Stimulated activated CD8-positive, alpha-beta memory T cell treated with anti-CD3 and anti-CD28 coated beads, Interleukin-7, amount 100 ng/mL, for 48 hours (primary cell): Measurements from ENCODE around the gene EIF2S3.
"Not testable (repeated sequence)": the region's sequence is repeated elsewhere in the genome, so short reads cannot be mapped to it uniquely, and the experiment has no call there.

Experiments used
- DNase-seq, 2 donors: peaks; one replicate each; pipeline ENCODE4 v3.0.0-alpha.2; 2020; ENCODE audit warnings: low read depth in 1 of 2; ENCODE audit errors: extremely low read depth in 1 of 2

EIF2S3 gene

GRCh38 chrX:24054182-24055042 lies at the start of gene EIF2S3:
TSS of gene EIF2S3 (plus strand) at chrX:24054956. CDS start at chrX:24054969, 13 bp downstream.
- peak; percentile 70 to 82 for DNase-seq

DNA sequence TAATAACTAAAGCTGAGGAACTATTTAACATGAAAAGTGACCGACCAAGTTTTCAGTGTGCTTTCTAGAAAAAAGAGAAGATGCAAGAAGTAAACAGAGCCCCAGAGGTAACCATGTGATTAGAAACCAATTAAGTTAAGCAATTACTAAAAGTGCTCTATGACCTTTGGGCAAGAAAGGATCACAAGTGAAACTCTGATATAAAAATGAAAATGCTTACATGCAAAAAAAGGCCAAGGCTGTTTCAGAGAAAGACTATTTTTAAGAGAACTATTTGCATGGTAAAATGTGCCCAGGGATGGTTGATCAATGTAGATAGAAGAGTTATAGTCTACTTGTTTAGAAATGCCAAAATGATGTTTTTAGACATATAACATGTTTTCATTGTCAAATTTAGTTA lies 49.7 kb upstream of the EIF2S3 start:
- no peak for DNase-seq

- no peak for DNase-seq
Observed at GRCh38 chrX:24005867-24006266, 48.9 kb upstream of the EIF2S3 start.

DNA sequence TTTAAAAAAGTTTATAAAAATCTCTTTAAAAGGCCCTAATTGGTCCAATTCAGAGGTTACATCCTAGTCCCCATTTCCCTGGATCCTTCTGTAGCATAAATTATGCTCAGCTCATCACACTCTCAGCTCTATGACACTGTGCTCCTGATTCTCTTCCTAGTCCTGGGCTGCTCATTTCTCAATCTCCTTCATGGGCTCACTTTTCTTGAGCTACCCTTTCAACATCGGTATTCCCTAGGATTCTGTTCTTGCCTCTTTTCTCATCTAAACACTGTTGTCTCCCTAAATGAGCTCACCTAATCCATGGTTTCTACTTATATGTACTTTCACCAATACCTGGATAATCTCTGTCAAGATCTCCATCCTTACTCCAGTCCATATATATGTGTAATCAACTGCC lies 42.5 kb upstream of the EIF2S3 start:
- DNase-seq: no peak

DNA sequence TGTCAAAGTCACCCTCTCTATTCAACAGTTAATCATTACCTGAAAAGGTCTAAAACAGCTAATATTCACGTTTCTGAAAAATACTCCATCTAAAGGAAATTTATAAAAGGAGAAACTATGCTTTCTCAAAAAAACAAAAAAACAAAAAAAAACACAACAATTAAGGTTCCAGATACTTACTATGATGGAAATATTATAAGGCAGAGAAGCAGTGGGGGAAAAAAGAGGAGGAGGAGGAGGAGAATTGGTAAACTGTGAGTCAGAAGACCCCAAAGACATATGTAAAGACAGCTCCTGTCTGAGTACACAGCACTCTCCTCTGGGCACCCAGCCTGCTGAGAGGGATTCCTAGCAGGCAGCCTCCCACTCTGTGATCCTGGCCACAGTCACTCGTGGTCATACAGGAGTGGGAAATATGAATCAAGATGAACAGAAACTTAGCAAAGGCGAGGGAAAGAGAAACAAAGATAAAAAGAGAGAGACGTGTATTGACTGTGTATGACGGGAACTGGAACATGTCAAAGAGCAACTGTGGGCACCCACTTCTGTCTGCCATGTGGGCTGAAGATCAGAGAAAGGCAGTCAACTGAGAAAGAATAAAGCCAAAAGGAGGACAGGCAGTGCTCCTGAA lies 40.3 kb upstream of the EIF2S3 start:
- DNase-seq: peak; percentile 7 to 55

DNA sequence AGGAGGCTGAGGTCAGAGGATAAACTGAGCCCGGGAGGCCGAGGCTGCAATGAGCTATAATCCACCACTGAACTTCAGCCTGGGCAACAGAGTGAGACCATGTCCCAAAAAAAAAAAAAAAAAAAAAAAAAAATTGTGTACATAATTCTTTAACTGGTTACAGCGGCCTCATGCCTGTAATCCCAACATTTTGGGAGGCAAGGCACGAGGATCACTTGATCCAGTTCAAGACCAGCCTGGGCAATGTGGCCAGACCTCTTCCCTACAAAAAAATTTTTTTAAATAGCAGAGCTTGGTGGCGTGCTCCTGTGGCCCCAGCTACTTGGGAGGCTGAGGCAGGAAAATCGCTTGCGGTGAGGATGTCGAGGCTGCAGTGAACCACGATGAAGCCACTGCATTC lies 37.1 kb upstream of the EIF2S3 start:
- no peak for DNase-seq

GRCh38 chrX:24018809-24019208 lies 35.9 kb upstream of the EIF2S3 start:
- DNase-seq: no peak

DNA sequence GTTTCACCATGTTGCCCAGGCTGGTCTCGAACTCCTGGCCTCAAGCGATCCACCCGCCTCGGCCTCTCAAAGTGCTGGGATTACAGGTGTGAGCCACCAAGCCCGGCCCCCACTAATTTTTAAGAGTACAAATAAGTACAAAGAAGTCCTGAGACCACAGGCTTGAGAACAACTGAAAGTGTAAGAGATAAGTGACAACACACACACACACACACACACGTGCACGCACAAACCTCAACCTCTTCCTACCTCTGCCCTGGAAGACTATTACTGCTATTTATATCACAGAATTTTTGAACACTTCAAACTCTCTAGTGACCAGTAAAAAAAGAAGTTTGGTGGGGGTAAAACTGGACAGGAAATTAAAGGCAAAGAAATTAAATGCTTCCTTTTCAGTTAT lies 35.3 kb upstream of the EIF2S3 start:
- no peak for DNase-seq

DNA sequence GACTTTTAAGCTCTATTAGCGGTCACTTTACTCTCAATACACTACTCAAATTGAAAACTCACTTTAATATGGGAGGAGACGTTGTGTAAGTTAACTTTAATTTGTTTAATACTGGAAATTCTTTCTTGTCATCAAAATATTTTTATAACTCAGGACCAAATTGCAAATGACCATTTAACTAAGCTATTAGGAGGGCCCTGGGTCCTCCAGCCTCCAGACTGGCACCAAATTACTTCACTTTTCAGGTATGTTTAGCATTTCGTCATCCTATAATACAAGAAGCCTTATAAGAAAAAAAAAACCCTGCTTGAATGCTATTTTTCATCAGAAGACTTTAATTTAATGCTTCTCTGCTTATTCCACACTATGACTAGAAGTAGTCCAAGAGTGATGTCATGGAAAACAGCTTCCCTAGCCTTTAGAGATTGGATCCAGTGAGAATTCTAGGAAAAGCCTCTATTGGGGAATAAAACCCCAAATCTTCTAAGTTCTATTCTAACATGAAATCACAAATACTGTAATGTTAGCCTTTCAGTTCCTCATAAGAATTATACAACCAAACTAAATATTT lies 34.4 kb upstream of the EIF2S3 start:
- DNase-seq: no peak

DNA sequence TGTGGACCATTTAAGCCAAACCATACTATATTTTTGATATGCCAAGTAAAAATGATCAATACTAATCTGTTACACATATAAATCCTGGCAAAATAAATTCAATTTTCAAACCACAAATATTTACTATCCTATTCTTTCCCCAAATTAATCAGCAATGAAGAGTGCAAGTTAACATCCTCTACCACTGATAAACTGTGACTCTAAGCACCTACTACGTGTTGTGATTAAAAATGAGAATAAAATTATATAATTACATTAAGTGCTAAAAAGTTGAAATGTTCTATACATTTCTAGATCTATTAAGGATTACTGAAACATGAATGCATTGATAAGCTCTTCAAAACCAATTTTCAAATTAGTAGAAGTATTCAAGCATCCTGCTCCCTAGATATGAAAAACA lies 31.2 kb upstream of the EIF2S3 start:
- no peak for DNase-seq

GRCh38 chrX:24023972-24024669 lies 30.6 kb upstream of the EIF2S3 start:
- no peak for DNase-seq

- DNase-seq: peak; percentile 71 to 74
Observed at GRCh38 chrX:24024819-24025740, 29.7 kb upstream of the EIF2S3 start.

GRCh38 chrX:24025741-24026403 lies 28.9 kb upstream of the EIF2S3 start:
- DNase-seq: no peak

GRCh38 chrX:24026432-24026831 lies 28.3 kb upstream of the EIF2S3 start:
- no peak for DNase-seq

DNA sequence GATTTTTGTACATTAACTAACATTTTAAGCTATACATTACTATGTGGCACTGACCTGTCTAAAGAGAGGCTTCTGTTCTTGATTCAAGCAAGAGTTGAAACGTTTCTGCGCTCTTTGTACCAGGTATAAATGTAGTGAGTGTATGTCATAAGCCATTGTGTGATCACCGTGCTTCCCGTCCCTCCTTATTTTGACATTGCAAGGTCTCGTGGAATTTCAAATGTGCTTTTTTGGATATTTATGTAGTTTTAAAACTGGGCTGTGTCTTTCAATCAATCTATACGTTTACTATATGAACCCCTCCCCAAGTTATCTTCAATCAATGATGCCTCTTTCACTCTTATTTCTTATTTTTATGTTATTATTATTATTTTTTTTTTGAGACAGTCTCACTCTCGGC lies 27.7 kb upstream of the EIF2S3 start, which contains the start of gene KLHL15:
KLHL15 (minus strand) TSS at position 101 of the 400 bp plus-strand sequence. CDS start 20,493 bp downstream, outside the sequence.
- no peak for DNase-seq

- DNase-seq: no peak
Observed at GRCh38 chrX:24027985-24028384, 26.8 kb upstream of the EIF2S3 start.

DNA sequence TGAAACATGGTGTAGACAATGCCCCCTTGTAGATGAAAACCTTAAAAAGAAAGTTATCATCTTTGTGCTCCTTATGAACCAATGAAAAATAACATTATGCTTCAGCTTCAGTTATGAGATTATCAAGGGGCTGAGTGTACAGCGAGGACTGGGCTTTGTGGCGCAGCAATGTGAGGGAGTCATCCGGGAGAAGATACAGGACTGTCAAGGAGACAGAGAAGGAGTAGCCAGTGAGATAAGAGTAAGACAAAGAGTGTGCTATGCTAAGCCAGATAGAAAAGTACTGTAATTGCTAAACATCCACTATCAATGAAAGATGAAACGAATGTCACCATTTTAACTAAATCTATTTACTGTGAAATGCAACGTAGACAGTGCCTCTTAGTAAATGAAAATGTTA lies 24.2 kb upstream of the EIF2S3 start:
- DNase-seq: no peak

- no peak for DNase-seq
Observed at GRCh38 chrX:24034485-24034884, 20.3 kb upstream of the EIF2S3 start.

DNA sequence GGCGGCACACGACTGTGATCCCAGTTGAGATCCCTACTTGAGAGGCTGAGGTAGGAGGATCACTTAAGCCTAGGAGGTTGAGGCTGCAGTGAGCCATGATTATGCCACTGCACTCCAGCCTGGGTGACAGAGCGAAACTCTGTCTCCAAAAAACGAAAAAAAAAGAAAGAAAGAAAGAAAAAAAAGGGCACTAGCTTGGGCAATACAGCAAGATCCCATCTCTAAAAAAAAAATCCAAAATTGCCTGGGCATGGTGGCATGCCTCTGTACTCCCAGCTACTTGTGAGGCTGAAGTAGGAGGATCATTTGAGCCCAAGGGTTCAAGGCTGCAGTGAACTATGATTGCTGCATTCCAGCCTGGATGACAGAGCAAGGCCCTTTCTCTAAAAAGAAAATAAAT lies 17.0 kb upstream of the EIF2S3 start:
- no peak for DNase-seq

- not testable (repeated sequence) for DNase-seq
Observed at GRCh38 chrX:24046060-24046459, 8.7 kb upstream of the EIF2S3 start.
